ENCODE data around the gene CRYGS.

The CRYGS gene

GRCh38 chr3:186566772-186567071, 22.5 kb upstream of the CRYGS start:
- peaks cover 3 to 11% of the 10 kb centered on the region in 2 donors for H3K36me3 ChIP-seq (ENCODE audit: control insufficient read depth in 2 of 2, insufficient read depth in 2 of 2, low read length in 2 of 2)
- peak overlapping the region; percentile 97 to 98 for H3K27ac ChIP-seq (ENCODE audit: low read depth in 2 of 2, low read length in 2 of 2)
- peak overlapping the region; percentile 98 to 99 for H3K9ac ChIP-seq (ENCODE audit: low read depth in 1 of 2, low read length in 2 of 2)
- no peaks in the 10 kb centered on the region for H3K9me3 ChIP-seq (ENCODE audit: control insufficient read depth in 2 of 2, low read length in 2 of 2)
- peak overlapping the region; percentile 94 to 98 for H3K4me3 ChIP-seq (ENCODE audit: low read length in 2 of 2)
- H3K27me3 ChIP-seq (ENCODE audit: control insufficient read depth in 2 of 2, insufficient read depth in 2 of 2, low read length in 2 of 2): no peaks in the 10 kb centered on the region
- H3K4me1 ChIP-seq (ENCODE audit: control insufficient read depth in 2 of 2, insufficient read depth in 2 of 2, low read length in 2 of 2): peaks cover 20 to 21% of the 10 kb centered on the region in 2 donors

GRCh38 chr3:186564586-186564985, 20.4 kb upstream of the CRYGS start:
- H3K4me1 ChIP-seq (ENCODE audit: control insufficient read depth in 2 of 2, insufficient read depth in 2 of 2, low read length in 2 of 2): peaks cover 8 to 10% of the 10 kb centered on the region in 2 donors
- no peaks in the 10 kb centered on the region for H3K9me3 ChIP-seq (ENCODE audit: control insufficient read depth in 2 of 2, low read length in 2 of 2)
- no peak overlapping the region for H3K9ac ChIP-seq (ENCODE audit: low read depth in 1 of 2, low read length in 2 of 2)
- H3K4me3 ChIP-seq (ENCODE audit: low read length in 2 of 2): no peak overlapping the region
- no peaks in the 10 kb centered on the region for H3K27me3 ChIP-seq (ENCODE audit: control insufficient read depth in 2 of 2, insufficient read depth in 2 of 2, low read length in 2 of 2)
- peaks cover 3 to 11% of the 10 kb centered on the region in 2 donors for H3K36me3 ChIP-seq (ENCODE audit: control insufficient read depth in 2 of 2, insufficient read depth in 2 of 2, low read length in 2 of 2)
- no peak overlapping the region for H3K27ac ChIP-seq (ENCODE audit: low read depth in 2 of 2, low read length in 2 of 2)

GRCh38 chr3:186552408-186553031, 8.3 kb upstream of the CRYGS start:
- H3K4me3 ChIP-seq (ENCODE audit: low read length in 2 of 2): no peak overlapping the region
- H3K9me3 ChIP-seq (ENCODE audit: control insufficient read depth in 2 of 2, low read length in 2 of 2): no peaks in the 10 kb centered on the region
- no peak overlapping the region for H3K9ac ChIP-seq (ENCODE audit: low read depth in 1 of 2, low read length in 2 of 2)
- H3K27me3 ChIP-seq (ENCODE audit: control insufficient read depth in 2 of 2, insufficient read depth in 2 of 2, low read length in 2 of 2): no peaks in the 10 kb centered on the region
- no peak overlapping the region for H3K27ac ChIP-seq (ENCODE audit: low read depth in 2 of 2, low read length in 2 of 2)
- peaks cover 28 to 48% of the 10 kb centered on the region in 2 donors for H3K36me3 ChIP-seq (ENCODE audit: control insufficient read depth in 2 of 2, insufficient read depth in 2 of 2, low read length in 2 of 2)
- peaks cover 0 to 5% of the 10 kb centered on the region in 2 donors for H3K4me1 ChIP-seq (ENCODE audit: control insufficient read depth in 2 of 2, insufficient read depth in 2 of 2, low read length in 2 of 2)

- no peak overlapping the region for H3K9ac ChIP-seq (ENCODE audit: low read depth in 1 of 2, low read length in 2 of 2)
- peaks cover 0 to 5% of the 10 kb centered on the region in 2 donors for H3K4me1 ChIP-seq (ENCODE audit: control insufficient read depth in 2 of 2, insufficient read depth in 2 of 2, low read length in 2 of 2)
- peaks cover 21 to 40% of the 10 kb centered on the region in 2 donors for H3K36me3 ChIP-seq (ENCODE audit: control insufficient read depth in 2 of 2, insufficient read depth in 2 of 2, low read length in 2 of 2)
- no peak overlapping the region for H3K4me3 ChIP-seq (ENCODE audit: low read length in 2 of 2)
- H3K9me3 ChIP-seq (ENCODE audit: control insufficient read depth in 2 of 2, low read length in 2 of 2): no peaks in the 10 kb centered on the region
- no peak overlapping the region for H3K27ac ChIP-seq (ENCODE audit: low read depth in 2 of 2, low read length in 2 of 2)
- no peaks in the 10 kb centered on the region for H3K27me3 ChIP-seq (ENCODE audit: control insufficient read depth in 2 of 2, insufficient read depth in 2 of 2, low read length in 2 of 2)
Measured at GRCh38 chr3:186551387-186551786, 7.2 kb upstream of the CRYGS start.

GRCh38 chr3:186549497-186549896, 5.3 kb upstream of the CRYGS start:
- Histone ChIP-seq H3K4me1 (ENCODE audit: control insufficient read depth in 2 of 2, insufficient read depth in 2 of 2, low read length in 2 of 2) (peaks cover 0 to 5% of the 10 kb centered on the region in 2 donors), H3K9ac (ENCODE audit: low read depth in 1 of 2, low read length in 2 of 2) (no peak overlapping the region), H3K9me3 (ENCODE audit: control insufficient read depth in 2 of 2, low read length in 2 of 2) (no peaks in the 10 kb centered on the region), H3K27me3 (ENCODE audit: control insufficient read depth in 2 of 2, insufficient read depth in 2 of 2, low read length in 2 of 2) (no peaks in the 10 kb centered on the region), H3K4me3 (ENCODE audit: low read length in 2 of 2) (no peak overlapping the region), H3K36me3 (ENCODE audit: control insufficient read depth in 2 of 2, insufficient read depth in 2 of 2, low read length in 2 of 2) (peaks cover 21 to 31% of the 10 kb centered on the region in 2 donors), H3K27ac (ENCODE audit: low read depth in 2 of 2, low read length in 2 of 2) (no peak overlapping the region)

GRCh38 chr3:186540835-186541226, 3.3 kb downstream of the CRYGS start:
- Histone ChIP-seq H3K9ac (ENCODE audit: low read depth in 1 of 2, low read length in 2 of 2) (no peak overlapping the region), H3K36me3 (ENCODE audit: control insufficient read depth in 2 of 2, insufficient read depth in 2 of 2, low read length in 2 of 2) (peaks cover 5 to 17% of the 10 kb centered on the region in 2 donors), H3K27me3 (ENCODE audit: control insufficient read depth in 2 of 2, insufficient read depth in 2 of 2, low read length in 2 of 2) (no peaks in the 10 kb centered on the region), H3K9me3 (ENCODE audit: control insufficient read depth in 2 of 2, low read length in 2 of 2) (no peaks in the 10 kb centered on the region), H3K4me3 (ENCODE audit: low read length in 2 of 2) (no peak overlapping the region), H3K4me1 (ENCODE audit: control insufficient read depth in 2 of 2, insufficient read depth in 2 of 2, low read length in 2 of 2) (no peaks in the 10 kb centered on the region), H3K27ac (ENCODE audit: low read depth in 2 of 2, low read length in 2 of 2) (no peak overlapping the region)

GRCh38 chr3:186540221-186540834, 3.9 kb downstream of the CRYGS start:
- H3K9ac ChIP-seq (ENCODE audit: low read depth in 1 of 2, low read length in 2 of 2): no peak overlapping the region
- H3K9me3 ChIP-seq (ENCODE audit: control insufficient read depth in 2 of 2, low read length in 2 of 2): no peaks in the 10 kb centered on the region
- H3K36me3 ChIP-seq (ENCODE audit: control insufficient read depth in 2 of 2, insufficient read depth in 2 of 2, low read length in 2 of 2): peaks cover 5 to 17% of the 10 kb centered on the region in 2 donors
- H3K27ac ChIP-seq (ENCODE audit: low read depth in 2 of 2, low read length in 2 of 2): no peak overlapping the region
- H3K4me1 ChIP-seq (ENCODE audit: control insufficient read depth in 2 of 2, insufficient read depth in 2 of 2, low read length in 2 of 2): no peaks in the 10 kb centered on the region
- H3K4me3 ChIP-seq (ENCODE audit: low read length in 2 of 2): no peak overlapping the region
- H3K27me3 ChIP-seq (ENCODE audit: control insufficient read depth in 2 of 2, insufficient read depth in 2 of 2, low read length in 2 of 2): no peaks in the 10 kb centered on the region

GRCh38 chr3:186538779-186539178, 5.4 kb downstream of the CRYGS start:
- Histone ChIP-seq H3K4me1 (ENCODE audit: control insufficient read depth in 2 of 2, insufficient read depth in 2 of 2, low read length in 2 of 2) (no peaks in the 10 kb centered on the region), H3K27me3 (ENCODE audit: control insufficient read depth in 2 of 2, insufficient read depth in 2 of 2, low read length in 2 of 2) (no peaks in the 10 kb centered on the region), H3K36me3 (ENCODE audit: control insufficient read depth in 2 of 2, insufficient read depth in 2 of 2, low read length in 2 of 2) (peaks cover 0 to 7% of the 10 kb centered on the region in 2 donors), H3K9ac (ENCODE audit: low read depth in 1 of 2, low read length in 2 of 2) (no peak overlapping the region), H3K27ac (ENCODE audit: low read depth in 2 of 2, low read length in 2 of 2) (no peak overlapping the region), H3K9me3 (ENCODE audit: control insufficient read depth in 2 of 2, low read length in 2 of 2) (no peaks in the 10 kb centered on the region), H3K4me3 (ENCODE audit: low read length in 2 of 2) (no peak overlapping the region)

GRCh38 chr3:186536883-186537844, 7.0 kb downstream of the CRYGS start:
- H3K9me3 ChIP-seq (ENCODE audit: control insufficient read depth in 2 of 2, low read length in 2 of 2): no peaks in the 10 kb centered on the region
- no peak overlapping the region for H3K4me3 ChIP-seq (ENCODE audit: low read length in 2 of 2)
- no peaks in the 10 kb centered on the region for H3K27me3 ChIP-seq (ENCODE audit: control insufficient read depth in 2 of 2, insufficient read depth in 2 of 2, low read length in 2 of 2)
- no peak overlapping the region for H3K9ac ChIP-seq (ENCODE audit: low read depth in 1 of 2, low read length in 2 of 2)
- no peaks in the 10 kb centered on the region for H3K4me1 ChIP-seq (ENCODE audit: control insufficient read depth in 2 of 2, insufficient read depth in 2 of 2, low read length in 2 of 2)
- peaks cover 0 to 6% of the 10 kb centered on the region in 2 donors for H3K36me3 ChIP-seq (ENCODE audit: control insufficient read depth in 2 of 2, insufficient read depth in 2 of 2, low read length in 2 of 2)
- no peak overlapping the region for H3K27ac ChIP-seq (ENCODE audit: low read depth in 2 of 2, low read length in 2 of 2)

GRCh38 chr3:186534113-186534669, 10.0 kb downstream of the CRYGS start:
- no peak overlapping the region for H3K9ac ChIP-seq (ENCODE audit: low read depth in 1 of 2, low read length in 2 of 2)
- H3K36me3 ChIP-seq (ENCODE audit: control insufficient read depth in 2 of 2, insufficient read depth in 2 of 2, low read length in 2 of 2): peaks cover 0 to 6% of the 10 kb centered on the region in 2 donors
- no peak overlapping the region for H3K27ac ChIP-seq (ENCODE audit: low read depth in 2 of 2, low read length in 2 of 2)
- no peaks in the 10 kb centered on the region for H3K4me1 ChIP-seq (ENCODE audit: control insufficient read depth in 2 of 2, insufficient read depth in 2 of 2, low read length in 2 of 2)
- H3K4me3 ChIP-seq (ENCODE audit: low read length in 2 of 2): no peak overlapping the region
- no peaks in the 10 kb centered on the region for H3K27me3 ChIP-seq (ENCODE audit: control insufficient read depth in 2 of 2, insufficient read depth in 2 of 2, low read length in 2 of 2)
- H3K9me3 ChIP-seq (ENCODE audit: control insufficient read depth in 2 of 2, low read length in 2 of 2): no peaks in the 10 kb centered on the region

Measured in mucosa of rectum (tissue), 2 donors.